ENCODE results near the gene TCF7L1.

Gene TCF7L1

DNA sequence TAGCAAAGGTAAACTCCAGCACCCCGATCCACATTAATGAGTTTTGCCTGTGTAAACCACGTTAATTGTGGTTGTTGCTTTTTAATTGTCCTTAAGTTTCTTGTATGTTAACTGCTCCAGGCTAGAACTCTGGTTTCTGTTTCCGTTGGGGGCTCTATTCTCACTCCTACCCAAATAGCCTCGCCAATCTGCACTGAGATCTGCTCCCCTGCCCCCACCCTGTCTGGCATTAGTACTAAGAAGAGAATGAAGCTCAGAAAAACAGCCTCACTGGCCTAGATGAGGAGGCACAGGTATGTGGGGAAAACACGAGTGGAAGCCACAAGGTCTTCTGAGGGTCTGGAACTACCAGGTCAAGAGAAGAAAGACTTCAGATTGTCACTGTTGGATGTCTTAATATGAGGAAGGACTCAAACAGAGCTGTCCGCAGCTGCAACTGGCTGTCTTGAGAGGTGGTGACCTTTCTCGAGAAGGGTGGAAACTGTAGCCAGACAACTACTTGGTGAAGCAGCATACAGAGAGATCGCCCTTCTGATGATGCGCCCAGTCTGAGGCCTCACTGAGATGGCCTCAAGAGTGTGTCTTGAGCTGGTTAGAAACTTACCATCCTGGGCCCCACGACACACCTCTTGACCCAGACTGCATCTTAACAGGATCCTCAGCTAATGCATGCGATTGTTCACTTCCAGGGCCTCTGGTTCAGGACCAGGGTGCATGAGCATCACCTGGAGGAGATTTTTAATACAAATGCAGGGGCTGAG lies 121.5 kb downstream of the TCF7L1 start:
- no peak for DNase-seq (ENCODE audit: low read depth in 2 of 2)

DNA sequence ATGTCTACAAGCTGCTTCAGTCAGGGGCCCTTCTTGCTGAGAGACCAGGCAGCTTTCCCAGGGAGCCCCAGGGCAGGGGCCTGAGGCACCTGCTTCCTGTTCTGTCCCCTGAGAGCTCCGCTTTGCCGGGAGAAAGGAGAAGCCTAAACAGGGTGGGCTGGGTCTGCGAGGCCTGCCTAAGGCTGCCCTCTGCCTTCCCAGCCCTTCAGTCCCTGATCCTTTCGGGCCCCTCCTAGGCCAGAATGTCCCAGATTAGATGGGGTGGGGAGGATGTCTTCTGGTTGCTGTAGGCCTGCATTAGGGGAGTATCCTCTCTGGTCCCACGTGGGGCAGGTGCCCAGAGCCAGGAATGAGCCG lies 122.2 kb downstream of the TCF7L1 start:
- no peak for DNase-seq (ENCODE audit: low read depth in 2 of 2)

DNA sequence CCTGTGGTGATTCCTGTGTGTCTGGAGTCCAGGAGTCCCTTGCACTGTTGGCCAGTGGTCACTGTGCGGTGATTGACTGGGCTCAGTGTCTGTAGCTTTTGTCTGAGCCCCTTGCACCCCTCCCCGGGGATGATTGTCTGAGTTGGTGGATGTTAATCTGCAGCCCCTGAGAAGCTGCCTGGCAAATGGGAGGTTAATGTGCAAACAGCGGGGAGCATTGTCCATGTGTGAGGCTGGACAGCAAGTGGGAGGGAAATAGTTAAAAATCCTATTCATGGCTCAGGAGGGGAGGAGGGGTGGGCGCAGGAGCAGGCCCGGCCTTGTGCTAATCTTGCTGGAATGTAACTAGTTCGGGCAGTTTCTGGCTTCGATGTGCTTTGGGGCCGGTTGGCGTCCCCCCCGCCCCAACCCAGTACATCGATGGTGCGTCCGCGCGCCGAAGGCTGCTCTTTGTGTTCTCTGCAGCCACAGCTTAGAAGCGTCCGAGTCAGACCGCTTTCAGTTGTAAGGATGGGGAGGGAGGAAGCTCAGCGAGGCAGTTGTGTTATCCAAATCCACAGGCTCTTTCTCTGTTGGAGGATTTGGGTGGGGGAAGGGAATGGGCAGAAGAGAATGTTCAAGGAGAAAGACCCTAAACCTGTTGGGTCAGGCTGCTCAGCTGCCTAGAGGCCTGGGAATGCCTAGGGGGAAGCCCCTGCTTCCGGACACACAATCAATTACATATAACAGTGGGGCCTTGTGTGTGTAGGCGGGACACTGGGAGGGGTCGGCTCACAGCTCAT lies 122.8 kb downstream of the TCF7L1 start:
- no peak for DNase-seq (ENCODE audit: low read depth in 2 of 2)

GRCh38 chr2:85257359-85257969 lies 124.3 kb downstream of the TCF7L1 start:
- no peak for DNase-seq (ENCODE audit: low read depth in 2 of 2)

GRCh38 chr2:85257970-85258605 lies 124.9 kb downstream of the TCF7L1 start:
- no peak for DNase-seq (ENCODE audit: low read depth in 2 of 2)

DNA sequence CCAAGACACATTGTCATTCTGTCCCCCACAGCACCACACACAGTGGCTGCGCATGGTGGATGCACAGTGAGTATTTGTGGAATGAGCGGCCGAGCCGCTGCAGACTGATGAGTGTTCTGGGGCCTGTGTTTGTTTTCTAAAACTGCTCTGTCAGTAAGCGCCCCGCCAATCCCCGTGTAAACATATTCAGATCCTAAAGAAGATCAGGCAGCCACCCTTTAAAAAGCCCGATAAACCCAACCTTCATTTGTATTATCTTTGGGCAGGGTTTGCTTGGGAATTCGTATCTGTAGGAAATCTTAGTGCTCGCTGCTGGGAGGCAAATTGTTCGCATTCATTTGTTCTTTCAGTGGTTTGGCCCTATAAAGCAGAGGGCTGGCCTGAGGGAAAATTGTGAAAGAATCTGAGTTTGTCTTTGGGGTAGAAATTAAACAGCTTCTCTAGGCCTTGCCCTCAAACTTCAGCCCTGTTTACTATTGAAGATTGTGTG lies 126.0 kb downstream of the TCF7L1 start:
- no peak for DNase-seq (ENCODE audit: low read depth in 2 of 2)

GRCh38 chr2:85259879-85260278 lies 126.7 kb downstream of the TCF7L1 start:
- DNase-seq (ENCODE audit: low read depth in 2 of 2), result no peak

DNA sequence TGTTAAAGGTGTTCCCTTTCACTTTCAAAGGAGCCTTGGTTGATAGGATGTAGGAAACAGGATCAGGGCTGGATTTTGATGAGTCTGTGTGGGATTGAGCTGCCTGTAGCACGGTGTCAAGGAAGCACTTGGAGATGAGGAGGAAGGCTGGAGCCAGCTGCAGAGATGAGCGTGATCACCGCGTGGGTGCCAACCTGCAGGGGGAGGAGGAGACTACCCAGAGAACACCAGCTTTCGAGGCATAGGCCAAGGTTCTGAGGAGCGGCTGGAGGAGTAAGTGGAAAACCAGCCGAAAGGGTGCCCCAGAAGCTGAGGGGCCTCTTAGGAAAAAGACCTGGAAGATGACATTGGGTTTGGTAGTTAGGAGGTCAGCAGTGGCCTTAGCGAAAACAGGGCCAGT lies 130.4 kb downstream of the TCF7L1 start:
- DNase-seq (ENCODE audit: low read depth in 2 of 2), result no peak

GRCh38 chr2:85264471-85264870 lies 131.3 kb downstream of the TCF7L1 start:
- no peak for DNase-seq (ENCODE audit: low read depth in 2 of 2)

DNA sequence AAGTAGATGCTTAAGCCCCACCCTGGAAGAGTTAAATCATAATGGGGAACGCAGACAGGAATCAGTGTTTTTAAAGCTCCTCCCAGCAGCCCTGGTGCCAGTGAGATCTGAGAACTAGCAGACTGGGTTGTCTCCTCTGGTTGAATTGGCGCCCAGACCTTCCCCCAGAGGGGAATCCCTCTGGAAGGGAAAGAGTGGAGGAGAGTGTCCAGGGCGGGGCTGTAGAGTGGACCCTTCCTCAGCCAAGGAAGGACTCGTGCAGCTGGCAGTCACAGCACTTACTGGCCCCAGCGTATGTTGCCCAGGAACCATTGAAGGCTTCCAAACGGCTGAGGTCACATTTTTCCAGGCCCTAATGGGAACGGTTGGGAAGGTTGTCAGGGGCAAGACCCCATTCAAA lies 132.1 kb downstream of the TCF7L1 start:
- no peak for DNase-seq (ENCODE audit: low read depth in 2 of 2)

- DNase-seq (ENCODE audit: low read depth in 2 of 2), result peak; percentile 26 to 41
These were observed 133.2 kb downstream of the TCF7L1 start for GRCh38 chr2:85266146-85267041.

- DNase-seq (ENCODE audit: low read depth in 2 of 2), result no peak
These were observed 136.8 kb downstream of the TCF7L1 start for GRCh38 chr2:85269959-85270358.

- no peak for DNase-seq (ENCODE audit: low read depth in 2 of 2)
These were observed 139.2 kb downstream of the TCF7L1 start for GRCh38 chr2:85272357-85272756.

DNA sequence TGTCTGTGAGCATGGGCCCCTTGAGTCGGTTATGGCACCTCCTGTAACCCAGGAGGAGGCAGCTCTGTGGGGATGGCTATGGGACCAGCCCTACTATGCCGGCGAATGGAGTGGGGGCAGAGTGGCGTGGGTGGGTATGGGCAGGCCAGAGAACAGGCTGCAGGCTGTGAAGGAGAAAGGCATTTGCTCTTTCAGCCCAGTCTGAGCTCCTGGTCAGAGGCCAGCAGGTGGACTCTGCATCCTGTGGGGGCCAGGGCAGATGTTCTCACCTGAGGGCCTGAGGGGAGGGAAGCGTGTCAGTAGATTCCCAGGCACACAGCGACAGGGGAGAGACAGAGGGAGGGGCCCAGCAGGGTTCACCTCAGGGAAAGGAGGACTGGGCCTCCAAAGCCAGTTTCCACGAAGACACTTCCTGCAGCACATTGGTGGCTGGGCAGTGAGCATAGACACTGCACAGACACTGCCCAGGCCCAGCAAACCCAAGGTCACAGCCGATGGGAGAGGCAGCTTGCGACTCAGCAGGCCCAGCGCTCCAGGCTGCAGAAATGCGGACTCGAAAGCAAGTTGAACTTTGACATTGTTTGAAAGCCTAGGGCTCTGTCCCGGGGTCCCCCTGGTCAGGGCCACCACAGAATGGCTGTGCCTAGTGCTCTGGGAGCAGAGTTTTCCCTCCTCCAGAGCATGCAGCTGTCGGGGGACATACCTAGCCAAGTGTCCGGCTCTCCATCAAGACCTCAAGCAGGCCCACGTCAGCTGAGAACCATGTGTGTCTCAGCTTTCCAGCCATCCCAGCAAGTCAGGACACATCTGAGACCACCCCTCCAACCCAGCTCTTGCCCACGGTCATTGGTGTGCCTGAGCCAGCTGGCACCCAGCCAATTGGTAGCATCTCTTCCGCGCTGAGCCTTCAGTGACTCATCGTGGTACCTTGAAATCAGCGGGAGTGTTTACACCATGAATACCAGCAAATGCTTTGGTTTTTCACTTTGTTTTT lies 140.8 kb downstream of the TCF7L1 start:
- DNase-seq (ENCODE audit: low read depth in 2 of 2), result no peak

DNA sequence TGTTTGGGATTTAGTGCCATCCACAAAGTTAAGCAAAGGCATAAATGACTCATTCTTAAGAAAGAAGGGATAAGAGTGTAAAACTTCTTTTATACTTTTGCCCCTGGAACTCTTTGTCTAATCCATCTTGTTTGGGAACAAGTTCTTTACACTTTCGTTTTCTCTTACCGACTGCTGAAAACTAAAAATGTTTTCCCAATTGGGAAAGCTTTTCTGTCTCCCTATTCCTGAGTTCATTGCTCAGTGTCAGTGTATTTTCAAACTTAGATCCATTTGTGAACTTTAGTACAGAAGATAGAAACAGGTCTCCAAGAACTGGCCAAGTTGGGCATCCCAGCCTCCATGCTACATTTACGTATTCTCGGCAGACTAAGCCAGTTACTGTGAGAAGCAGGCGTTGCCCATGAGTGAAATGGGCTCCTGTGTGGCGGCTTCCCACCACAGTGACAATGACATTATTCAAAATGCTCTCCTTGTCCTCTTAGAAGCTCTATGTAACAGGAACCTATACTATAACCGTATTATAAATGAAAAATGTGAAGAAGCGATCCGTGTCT lies 142.9 kb downstream of the TCF7L1 start:
- DNase-seq (ENCODE audit: low read depth in 2 of 2), result no peak

DNA sequence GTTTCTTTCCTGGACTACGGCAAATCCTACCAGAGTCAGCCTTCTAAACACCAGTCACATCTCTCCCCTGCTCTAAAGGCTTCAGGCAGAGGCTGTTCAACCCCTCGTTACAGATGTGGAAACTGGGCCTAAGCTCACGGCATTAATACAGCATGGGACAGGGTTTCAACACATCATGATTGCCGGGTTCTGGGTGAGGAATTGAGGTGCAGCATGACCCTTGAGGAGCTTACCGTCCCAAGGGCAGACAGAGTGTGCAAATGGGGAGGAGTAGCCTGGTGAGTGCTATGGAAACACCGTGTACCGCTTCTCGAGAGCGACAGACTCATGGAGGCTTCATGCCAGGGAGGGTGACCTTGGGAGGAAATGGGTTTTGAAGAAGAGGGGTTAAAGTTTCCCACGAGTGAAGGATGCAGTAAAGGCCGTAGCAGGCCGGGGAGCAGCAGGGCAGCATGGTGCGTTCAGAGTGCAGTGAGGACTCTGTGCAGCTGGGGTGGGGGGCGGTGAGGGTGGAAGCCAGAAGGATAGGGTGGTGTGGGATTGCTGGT lies 143.5 kb downstream of the TCF7L1 start:
- no peak for DNase-seq (ENCODE audit: low read depth in 2 of 2)

- DNase-seq (ENCODE audit: low read depth in 2 of 2), result no peak
These were observed 144.4 kb downstream of the TCF7L1 start for GRCh38 chr2:85277416-85278158.

GRCh38 chr2:85278361-85278760 lies 145.2 kb downstream of the TCF7L1 start:
- DNase-seq (ENCODE audit: low read depth in 2 of 2), result no peak

GRCh38 chr2:85281553-85281952 lies 148.4 kb downstream of the TCF7L1 start:
- no peak for DNase-seq (ENCODE audit: low read depth in 2 of 2)

Data from stimulated activated CD8-positive, alpha-beta memory T cell treated with anti-CD3 and anti-CD28 coated beads, Interleukin-7, amount 100 ng/mL, for 4 hours (primary cell).